ENCODE data around the gene PLEKHG7. TPM values are rescaled to one million over a fixed set of nuclear protein-coding genes. Genes with fewer than 3 reads are reported as not detected.

PLEKHG7 gene
- total and polyA plus RNA-seq, 2 experiments from 2014 or later: not detected

GRCh38 chr12:92765871-92766270 lies 63.1 kb downstream of the PLEKHG7 start:
- Mint-ChIP-seq H3K9me3 (no peaks in the 10 kb centered on the region), H3K36me3 (ENCODE audit: low read depth) (no peaks in the 10 kb centered on the region), H3K27ac (no peak overlapping the region), H3K4me1 (peaks cover 19% of the 10 kb centered on the region), H3K4me3 (no peak overlapping the region), H3K27me3 (ENCODE audit: insufficient read depth, low read depth, poor library complexity) (no peaks in the 10 kb centered on the region)
- Histone ChIP-seq H2AFZ (no peak overlapping the region), H3K79me2 (replicated peaks; ENCODE audit: insufficient read depth) (no peaks in the 10 kb centered on the region), H3K4me3 (no peak overlapping the region), H4K20me1 (replicated peaks; ENCODE audit: insufficient read depth) (no peaks in the 10 kb centered on the region), H3K4me1 (ENCODE audit: insufficient read depth) (peaks cover 13% of the 10 kb centered on the region), H3K36me3 (ENCODE audit: insufficient read depth) (no peaks in the 10 kb centered on the region), H3F3A (replicated peaks; ENCODE audit: low read depth) (no peaks in the 10 kb centered on the region), H3K27ac (ENCODE audit: low read depth) (no peak overlapping the region), H3K4me2 (no peak overlapping the region), H3K27me3 (ENCODE audit: insufficient read depth) (no peaks in the 10 kb centered on the region), H3K9me2 (ENCODE audit: insufficient read depth) (no peaks in the 10 kb centered on the region)
- DNase-seq (ENCODE audit: low spot score) (peak; percentile 32), ATAC-seq (peak; percentile 78)
- no peak for TF ChIP-seq NANOG (IDR thresholded peaks at IDR 0.05; ENCODE audit: borderline replicate concordance)
- TF ChIP-seq EZH2phosphoT487 (IDR thresholded peaks at IDR 0.05; ENCODE audit: unreplicated experiment): no peak
- TF ChIP-seq JUNB (IDR thresholded peaks at IDR 0.05; ENCODE audit: unreplicated experiment): no peak
- no peak for TF ChIP-seq EZH2 (IDR thresholded peaks at IDR 0.05; ENCODE audit: low read depth, unreplicated experiment)
- TF ChIP-seq STAT1 (IDR thresholded peaks at IDR 0.05; ENCODE audit: unreplicated experiment): no peak
- no peak for TF ChIP-seq REST (IDR thresholded peaks at IDR 0.05; ENCODE audit: unreplicated experiment)
- TF ChIP-seq CTCF (conservative IDR thresholded peaks at IDR 0.05; ENCODE audit: low read depth in 2 of 2): no peak
- TF ChIP-seq CREB1 (CRISPR knock-in tag; IDR thresholded peaks at IDR 0.05; ENCODE audit: low read depth): no peak
- TF ChIP-seq ZNF331 (CRISPR knock-in tag; IDR thresholded peaks at IDR 0.05; ENCODE audit: low read depth): no peak
- no peak for TF ChIP-seq ZNF462 (CRISPR knock-in tag; IDR thresholded peaks at IDR 0.05)
- TF ChIP-seq ETS1 (IDR thresholded peaks at IDR 0.05): no peak
- no peak for TF ChIP-seq ZNF114 (CRISPR knock-in tag; IDR thresholded peaks at IDR 0.05)
- TF ChIP-seq POLR2AphosphoS5 (IDR thresholded peaks at IDR 0.05; ENCODE audit: low read depth): no peak
